GM20000 (cell line): Measurements from ENCODE around the gene APBB1.

ENCODE experiments used
- DNase-seq: peaks from one replicate; pipeline ENCODE4 v3.0.0; 2012; ENCODE audit warnings: low spot score
- TF ChIP-seq, protein P1 (sequence below): IDR thresholded peaks from 2 replicates; pipeline ENCODE4 v1.5.1; 2012; ENCODE audit warnings: mild to moderate bottlenecking, control low read depth; ENCODE audit errors: extremely low read depth, missing control alignments

APBB1 gene

DNA sequence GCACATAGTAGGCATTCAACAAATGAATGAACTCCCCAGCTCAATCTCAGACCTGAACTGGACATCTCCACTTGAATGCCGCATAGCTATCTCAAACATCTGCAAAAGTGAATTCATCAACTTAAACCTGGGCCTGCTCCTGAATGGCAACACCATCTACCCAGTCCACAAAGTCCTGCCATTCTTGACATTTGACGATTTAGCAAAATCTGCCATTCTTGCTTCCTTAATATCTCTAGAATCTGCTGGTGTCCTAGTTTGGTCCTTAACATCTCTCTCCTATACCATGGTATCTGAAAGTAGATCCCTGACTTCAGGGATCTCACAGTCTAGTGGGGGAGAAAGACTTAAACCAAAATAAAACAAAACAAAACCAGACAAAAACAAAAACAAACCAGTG is 34.3 kb upstream of the APBB1 start:
- TF ChIP-seq, protein P1, sequence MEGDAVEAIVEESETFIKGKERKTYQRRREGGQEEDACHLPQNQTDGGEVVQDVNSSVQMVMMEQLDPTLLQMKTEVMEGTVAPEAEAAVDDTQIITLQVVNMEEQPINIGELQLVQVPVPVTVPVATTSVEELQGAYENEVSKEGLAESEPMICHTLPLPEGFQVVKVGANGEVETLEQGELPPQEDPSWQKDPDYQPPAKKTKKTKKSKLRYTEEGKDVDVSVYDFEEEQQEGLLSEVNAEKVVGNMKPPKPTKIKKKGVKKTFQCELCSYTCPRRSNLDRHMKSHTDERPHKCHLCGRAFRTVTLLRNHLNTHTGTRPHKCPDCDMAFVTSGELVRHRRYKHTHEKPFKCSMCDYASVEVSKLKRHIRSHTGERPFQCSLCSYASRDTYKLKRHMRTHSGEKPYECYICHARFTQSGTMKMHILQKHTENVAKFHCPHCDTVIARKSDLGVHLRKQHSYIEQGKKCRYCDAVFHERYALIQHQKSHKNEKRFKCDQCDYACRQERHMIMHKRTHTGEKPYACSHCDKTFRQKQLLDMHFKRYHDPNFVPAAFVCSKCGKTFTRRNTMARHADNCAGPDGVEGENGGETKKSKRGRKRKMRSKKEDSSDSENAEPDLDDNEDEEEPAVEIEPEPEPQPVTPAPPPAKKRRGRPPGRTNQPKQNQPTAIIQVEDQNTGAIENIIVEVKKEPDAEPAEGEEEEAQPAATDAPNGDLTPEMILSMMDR = no peak
- DNase-seq = no peak

DNA sequence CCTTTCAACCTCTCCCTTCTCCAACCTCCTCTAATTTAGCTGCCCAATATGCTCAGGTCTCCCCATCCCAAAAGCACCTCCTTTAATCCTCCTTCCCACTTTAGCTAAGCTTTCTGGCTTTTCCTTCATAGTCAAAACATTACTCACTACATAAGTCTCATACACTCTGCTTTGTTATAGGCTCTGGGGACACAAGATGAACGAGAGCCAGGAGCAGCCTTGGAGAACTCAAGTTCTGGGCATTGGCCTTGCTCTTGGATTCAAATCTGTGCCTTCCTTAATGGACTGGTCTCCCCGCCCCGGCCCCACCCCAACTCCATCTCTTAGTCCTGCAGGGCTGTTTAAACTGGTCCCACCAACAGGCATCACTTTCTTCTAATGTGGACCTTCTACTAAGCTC is 33.3 kb upstream of the APBB1 start:
- DNase-seq = no peak
- TF ChIP-seq, protein P1 = no peak

DNA sequence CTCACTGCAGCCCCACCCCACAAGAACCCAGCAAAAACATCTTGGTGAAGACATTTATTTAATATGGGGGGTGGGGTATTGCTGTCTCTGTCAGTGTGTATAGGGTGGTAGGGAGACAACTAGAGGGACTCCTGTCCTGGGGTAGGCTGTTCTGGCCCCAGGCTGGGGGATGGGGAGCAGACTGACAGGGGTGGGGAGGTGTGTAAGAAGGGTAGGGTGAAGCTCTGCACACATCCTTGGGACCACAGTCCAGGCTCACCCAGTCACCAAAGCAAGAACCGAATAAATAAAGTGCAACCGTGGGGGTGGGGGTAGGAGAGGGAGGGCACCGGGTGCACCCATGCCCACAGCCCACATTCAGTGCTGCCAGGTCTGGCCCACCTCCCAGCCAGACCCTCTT is 29.7 kb upstream of the APBB1 start:
- TF ChIP-seq, protein P1 = no peak
- DNase-seq = no peak

DNA sequence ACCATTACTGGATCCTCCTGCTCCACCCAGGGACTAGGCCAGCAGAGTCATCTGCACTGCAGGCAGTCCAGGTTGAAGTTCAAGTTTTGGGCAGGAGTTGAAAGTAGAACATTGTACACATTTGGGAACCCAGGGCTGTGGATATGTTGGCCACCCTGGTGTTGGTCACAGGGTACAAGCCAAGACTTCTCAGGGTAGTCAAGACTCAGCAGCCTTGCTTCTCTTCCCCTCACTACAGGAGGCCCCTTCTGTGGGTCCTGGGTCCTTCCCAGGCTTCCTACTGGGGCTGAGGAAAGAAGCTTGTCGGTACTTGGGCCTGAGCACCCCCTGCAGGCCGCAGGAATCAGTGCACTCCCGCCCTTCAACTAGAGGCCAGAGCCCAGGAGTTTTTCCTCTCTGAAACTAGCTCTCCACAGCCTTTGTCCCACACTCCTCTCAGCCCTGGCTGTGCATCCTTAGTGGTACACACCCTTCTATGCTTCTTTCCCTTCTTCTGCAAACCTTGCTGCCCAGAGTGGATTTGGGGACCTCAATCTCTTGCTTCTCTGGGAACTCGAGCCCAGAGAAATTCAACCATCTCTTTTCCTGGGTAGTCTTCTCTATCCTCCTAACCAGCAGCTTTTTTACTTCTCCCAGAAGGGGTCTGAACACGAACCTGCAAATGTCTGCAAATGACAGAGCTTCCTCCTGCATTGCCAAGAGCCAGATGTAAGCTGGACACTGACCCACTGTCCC is 24.5 kb upstream of the APBB1 start:
- TF ChIP-seq, protein P1 = peak; percentile 79
- DNase-seq = peak; percentile 77

DNA sequence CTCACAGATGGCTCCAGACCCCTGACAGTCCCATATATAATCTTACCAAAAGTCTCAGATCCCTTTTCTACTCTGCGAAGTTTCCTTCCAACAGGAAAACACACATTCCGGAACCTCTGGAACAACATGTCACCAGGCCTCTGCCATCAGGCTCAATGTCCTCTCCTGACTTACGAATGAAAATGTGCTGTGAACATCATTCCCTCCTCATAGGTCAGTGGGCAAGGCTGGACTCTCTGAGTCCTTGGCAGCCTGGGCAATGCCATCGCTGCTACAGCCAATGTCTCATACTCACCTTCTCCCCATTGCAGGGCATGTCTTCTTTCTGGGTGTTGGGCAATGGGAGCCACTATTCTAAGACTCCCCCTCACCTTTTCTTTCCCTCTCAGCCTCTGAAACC is 23.5 kb upstream of the APBB1 start:
- DNase-seq = no peak
- TF ChIP-seq, protein P1 = no peak

DNA sequence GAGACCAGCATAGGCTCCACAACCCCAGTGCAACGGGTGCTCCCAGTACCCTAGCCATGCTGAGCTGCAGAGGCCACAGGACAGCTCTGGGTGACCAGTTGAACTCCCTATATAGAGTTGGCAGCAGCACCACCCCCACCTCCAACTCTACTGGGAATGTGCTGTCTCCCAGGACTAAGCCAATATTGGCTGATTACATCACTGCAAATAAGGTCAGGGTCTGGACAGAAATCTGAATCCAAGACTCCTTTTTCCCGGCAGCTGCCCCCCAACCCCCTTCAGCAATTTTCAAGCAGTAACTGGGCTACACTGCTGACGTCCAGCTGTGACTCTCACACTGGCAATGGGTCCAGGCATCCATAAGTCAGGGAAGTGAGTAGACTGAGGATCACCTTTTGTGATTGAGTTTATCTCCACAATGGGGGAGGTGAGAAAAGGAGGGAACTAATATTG is 22.0 kb upstream of the APBB1 start, which contains the start of gene HPX:
Gene HPX (minus strand): TSS at position 82 of the 453 bp plus-strand sequence. CDS start 24 bp downstream, at position 58.
- TF ChIP-seq, protein P1 = no peak
- DNase-seq = no peak

DNA sequence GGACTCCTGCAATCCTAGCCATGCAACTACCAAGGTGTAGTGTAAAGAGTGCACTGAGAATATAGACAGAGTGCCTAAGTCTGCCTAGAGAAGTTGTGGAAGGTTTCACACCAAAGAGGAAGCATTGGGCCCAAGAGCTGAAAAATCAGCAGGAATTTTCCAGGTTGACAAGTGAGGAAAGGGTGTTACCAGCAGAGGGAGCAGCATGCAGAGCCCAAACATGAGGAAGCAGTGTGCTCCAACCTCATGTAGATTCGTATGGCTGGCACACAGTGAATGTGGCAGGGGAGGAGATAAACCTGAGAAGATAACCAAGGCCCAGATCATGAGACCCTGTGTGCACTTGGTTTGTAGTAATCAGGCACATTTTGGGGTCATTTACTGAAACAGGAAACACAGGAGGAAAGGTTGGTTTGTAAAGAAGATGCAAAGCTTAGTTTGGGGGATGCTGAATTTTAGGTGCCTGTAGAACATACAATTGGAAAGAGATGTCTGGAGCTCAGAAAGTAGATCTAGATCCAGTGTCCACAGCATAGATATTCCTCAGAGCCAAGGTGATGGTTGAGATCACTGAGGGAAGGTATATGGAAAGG is 20.2 kb upstream of the APBB1 start:
- DNase-seq = no peak
- TF ChIP-seq, protein P1 = peak; percentile 42
